ENCODE results near the gene KLKB1.

KLKB1 gene

GRCh38 chr4:186304216-186304615 lies 76.9 kb downstream of the KLKB1 start:
- ATAC-seq (ENCODE audit: low read depth), result no peak

DNA sequence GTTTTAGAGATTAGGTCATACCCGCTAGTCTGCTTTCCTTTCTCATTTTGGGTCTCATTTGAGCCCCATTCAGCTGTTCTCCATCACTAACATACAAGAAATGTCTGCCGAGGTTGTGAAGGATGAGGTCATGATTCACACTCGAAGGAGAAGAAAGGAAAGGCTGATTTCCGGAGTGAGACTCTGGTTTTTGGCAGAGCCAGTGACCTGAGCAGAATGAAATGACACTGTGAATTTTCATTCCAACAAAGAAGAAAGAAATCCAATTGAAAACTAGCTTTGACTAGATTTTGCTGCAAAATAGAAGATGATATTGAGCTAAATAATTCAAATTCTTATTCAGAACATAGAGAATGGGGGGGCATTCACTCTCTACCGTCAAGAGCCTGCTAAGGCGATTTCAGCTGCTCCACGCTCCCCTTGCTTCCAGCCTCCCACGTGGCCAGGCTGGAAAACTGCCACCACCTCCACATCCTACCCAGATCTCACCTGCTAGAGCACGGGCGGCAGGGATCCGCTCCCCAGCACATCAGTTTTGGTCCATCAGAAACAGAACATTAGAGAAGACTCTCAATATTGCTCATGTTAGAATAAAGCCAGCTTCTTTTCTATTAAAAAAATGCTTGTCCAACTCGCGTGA lies 77.7 kb downstream of the KLKB1 start:
- no peak for TF ChIP-seq CTCF (IDR thresholded peaks at IDR 0.05; ENCODE audit: poor library complexity, severe bottlenecking)
- H3K4me3 ChIP-seq (ENCODE audit: severe bottlenecking), result no peak overlapping the region
- no peak for DNase-seq (ENCODE audit: low spot score)

More at GRCh38 chr4:186304216-186304615, 76.9 kb downstream of the KLKB1 start:
- Histone ChIP-seq H3K4me3 (ENCODE audit: severe bottlenecking) (no peak overlapping the region), H3K9me3 (ENCODE audit: severe bottlenecking) (no peaks in the 10 kb centered on the region), H3K4me1 (ENCODE audit: insufficient read depth, poor library complexity, severe bottlenecking) (no peaks in the 10 kb centered on the region), H3K27me3 (ENCODE audit: insufficient read depth, poor library complexity, severe bottlenecking) (no peaks in the 10 kb centered on the region), H3K27ac (ENCODE audit: poor library complexity, severe bottlenecking) (no peak overlapping the region), H3K36me3 (ENCODE audit: low read depth) (no peaks in the 10 kb centered on the region)
- DNase-seq (ENCODE audit: low spot score), result no peak
- no peak for TF ChIP-seq CTCF (IDR thresholded peaks at IDR 0.05; ENCODE audit: poor library complexity, severe bottlenecking)

DNA sequence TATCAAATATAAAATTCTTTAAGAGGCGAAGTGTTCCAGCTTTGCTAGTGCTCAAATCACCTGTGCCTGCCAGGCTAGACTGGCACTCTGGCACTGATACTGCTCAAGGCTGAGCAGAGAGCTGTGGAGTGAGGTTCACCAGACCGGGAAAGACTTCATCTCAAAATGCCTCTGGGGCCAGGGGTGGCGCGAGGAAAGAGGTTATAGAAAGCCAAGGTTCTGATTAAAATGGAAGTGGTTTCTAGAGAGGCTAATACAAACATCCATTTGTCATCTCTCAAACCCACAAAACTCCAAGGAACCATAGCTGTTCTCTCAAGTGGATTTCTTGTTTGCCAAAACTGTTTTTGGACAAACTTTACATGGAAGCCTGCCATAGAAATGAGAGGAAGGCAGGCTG lies 80.2 kb downstream of the KLKB1 start:
- ATAC-seq (ENCODE audit: low read depth) (no peak), DNase-seq (ENCODE audit: low spot score) (no peak)
- TF ChIP-seq CTCF (IDR thresholded peaks at IDR 0.05; ENCODE audit: poor library complexity, severe bottlenecking), result no peak
- no peaks in the 10 kb centered on the region for H3K27me3 ChIP-seq (ENCODE audit: insufficient read depth, poor library complexity, severe bottlenecking)
- no peaks in the 10 kb centered on the region for H3K9me3 ChIP-seq (ENCODE audit: severe bottlenecking)
- H3K4me3 ChIP-seq (ENCODE audit: severe bottlenecking), result no peak overlapping the region
- no peaks in the 10 kb centered on the region for H3K4me1 ChIP-seq (ENCODE audit: insufficient read depth, poor library complexity, severe bottlenecking)
- no peak overlapping the region for H3K27ac ChIP-seq (ENCODE audit: poor library complexity, severe bottlenecking)
- H3K36me3 ChIP-seq (ENCODE audit: low read depth), result no peaks in the 10 kb centered on the region

More for the DNA sequence above, 77.7 kb downstream of the KLKB1 start:
- no peaks in the 10 kb centered on the region for H3K27me3 ChIP-seq (ENCODE audit: insufficient read depth, poor library complexity, severe bottlenecking)
- no peaks in the 10 kb centered on the region for H3K4me1 ChIP-seq (ENCODE audit: insufficient read depth, poor library complexity, severe bottlenecking)
- H3K36me3 ChIP-seq (ENCODE audit: low read depth), result no peaks in the 10 kb centered on the region
- H3K9me3 ChIP-seq (ENCODE audit: severe bottlenecking), result no peaks in the 10 kb centered on the region
- H3K27ac ChIP-seq (ENCODE audit: poor library complexity, severe bottlenecking), result no peak overlapping the region
- no peak for ATAC-seq (ENCODE audit: low read depth)

- Histone ChIP-seq H3K27me3 (ENCODE audit: insufficient read depth, poor library complexity, severe bottlenecking) (no peaks in the 10 kb centered on the region), H3K4me1 (ENCODE audit: insufficient read depth, poor library complexity, severe bottlenecking) (no peaks in the 10 kb centered on the region), H3K9me3 (ENCODE audit: severe bottlenecking) (no peaks in the 10 kb centered on the region), H3K36me3 (ENCODE audit: low read depth) (no peaks in the 10 kb centered on the region), H3K27ac (ENCODE audit: poor library complexity, severe bottlenecking) (no peak overlapping the region), H3K4me3 (ENCODE audit: severe bottlenecking) (no peak overlapping the region)
- DNase-seq (ENCODE audit: low spot score) (no peak), ATAC-seq (ENCODE audit: low read depth) (no peak)
- TF ChIP-seq CTCF (IDR thresholded peaks at IDR 0.05; ENCODE audit: poor library complexity, severe bottlenecking), result no peak
Measured at GRCh38 chr4:186307916-186308315, 80.6 kb downstream of the KLKB1 start.
